Endometrium (tissue), 2 donors: ENCODE data around the gene NEDD9.

Source experiments
- FAIRE-seq: peaks from 2 replicates; lab custom pipeline; 2012; peaks lifted over from hg19 to GRCh38; lab: Jason Lieb, UNC
- donor health status: control.
- donor health status: control.

The NEDD9 gene

GRCh38 chr6:11174242-11174611, 58.2 kb downstream of the NEDD9 start:
- no peak for FAIRE-seq

GRCh38 chr6:11172501-11173327, 59.8 kb downstream of the NEDD9 start:
- FAIRE-seq = no peak

GRCh38 chr6:11171952-11172351, 60.5 kb downstream of the NEDD9 start:
- FAIRE-seq = no peak

- FAIRE-seq = no peak
These were observed 64.3 kb downstream of the NEDD9 start for GRCh38 chr6:11168091-11168635.

GRCh38 chr6:11166948-11167347, 65.5 kb downstream of the NEDD9 start:
- no peak for FAIRE-seq

GRCh38 chr6:11164717-11165646, 67.5 kb downstream of the NEDD9 start:
- no peak for FAIRE-seq

GRCh38 chr6:11163932-11164331, 68.5 kb downstream of the NEDD9 start:
- no peak for FAIRE-seq

GRCh38 chr6:11162262-11162661, 70.2 kb downstream of the NEDD9 start:
- no peak for FAIRE-seq

GRCh38 chr6:11161031-11161956, 71.2 kb downstream of the NEDD9 start:
- FAIRE-seq = no peak

- FAIRE-seq = no peak
These were observed 72.3 kb downstream of the NEDD9 start for GRCh38 chr6:11160199-11160598.

GRCh38 chr6:11155589-11155988, 76.9 kb downstream of the NEDD9 start:
- no peak for FAIRE-seq

GRCh38 chr6:11153447-11153846, 79.0 kb downstream of the NEDD9 start:
- FAIRE-seq = no peak

GRCh38 chr6:11152581-11152980, 79.9 kb downstream of the NEDD9 start:
- FAIRE-seq = no peak

- no peak for FAIRE-seq
These were observed 81.0 kb downstream of the NEDD9 start for GRCh38 chr6:11151488-11151887.

GRCh38 chr6:11149551-11149950, 82.9 kb downstream of the NEDD9 start:
- no peak for FAIRE-seq

GRCh38 chr6:11146117-11146826, 86.2 kb downstream of the NEDD9 start:
- no peak for FAIRE-seq

- peak; percentile 21 for FAIRE-seq
These were observed 88.0 kb downstream of the NEDD9 start for GRCh38 chr6:11144393-11144851.

- no peak for FAIRE-seq
These were observed 88.8 kb downstream of the NEDD9 start for GRCh38 chr6:11143394-11144371.

GRCh38 chr6:11142296-11143027, 90.0 kb downstream of the NEDD9 start:
- no peak for FAIRE-seq
